ENCODE results near the gene NAA10. TPM values are rescaled to one million over a fixed set of nuclear protein-coding genes. Genes with fewer than 3 reads are reported as not detected.

The NAA10 gene
- total RNA-seq, 3 donors from 2014 or later, result 52.2 to 72.3 (median 68.9) TPM

GRCh38 chrX:153954558-153955227 is 19.9 kb upstream of the NAA10 start:
- Histone ChIP-seq H3K4me1 (ENCODE audit: low read depth) (no peaks in the 10 kb centered on the region), H3K4me3 (no peak overlapping the region), H3K9me3 (no peaks in the 10 kb centered on the region), H3K36me3 (ENCODE audit: low read depth) (no peaks in the 10 kb centered on the region)
- ATAC-seq (peak; percentile 2), DNase-seq (no peak)
- intact Hi-C loops (cut with DNase I, micrococcal nuclease), result loop anchor here in 1 of 2 donors (10.0 kb wide), 1 partner anchor 190 kb away; the partner anchor contains the start of gene PLXNB3
- TF ChIP-seq, protein P1, sequence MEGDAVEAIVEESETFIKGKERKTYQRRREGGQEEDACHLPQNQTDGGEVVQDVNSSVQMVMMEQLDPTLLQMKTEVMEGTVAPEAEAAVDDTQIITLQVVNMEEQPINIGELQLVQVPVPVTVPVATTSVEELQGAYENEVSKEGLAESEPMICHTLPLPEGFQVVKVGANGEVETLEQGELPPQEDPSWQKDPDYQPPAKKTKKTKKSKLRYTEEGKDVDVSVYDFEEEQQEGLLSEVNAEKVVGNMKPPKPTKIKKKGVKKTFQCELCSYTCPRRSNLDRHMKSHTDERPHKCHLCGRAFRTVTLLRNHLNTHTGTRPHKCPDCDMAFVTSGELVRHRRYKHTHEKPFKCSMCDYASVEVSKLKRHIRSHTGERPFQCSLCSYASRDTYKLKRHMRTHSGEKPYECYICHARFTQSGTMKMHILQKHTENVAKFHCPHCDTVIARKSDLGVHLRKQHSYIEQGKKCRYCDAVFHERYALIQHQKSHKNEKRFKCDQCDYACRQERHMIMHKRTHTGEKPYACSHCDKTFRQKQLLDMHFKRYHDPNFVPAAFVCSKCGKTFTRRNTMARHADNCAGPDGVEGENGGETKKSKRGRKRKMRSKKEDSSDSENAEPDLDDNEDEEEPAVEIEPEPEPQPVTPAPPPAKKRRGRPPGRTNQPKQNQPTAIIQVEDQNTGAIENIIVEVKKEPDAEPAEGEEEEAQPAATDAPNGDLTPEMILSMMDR (IDR thresholded peaks at IDR 0.05), result no peak

DNA sequence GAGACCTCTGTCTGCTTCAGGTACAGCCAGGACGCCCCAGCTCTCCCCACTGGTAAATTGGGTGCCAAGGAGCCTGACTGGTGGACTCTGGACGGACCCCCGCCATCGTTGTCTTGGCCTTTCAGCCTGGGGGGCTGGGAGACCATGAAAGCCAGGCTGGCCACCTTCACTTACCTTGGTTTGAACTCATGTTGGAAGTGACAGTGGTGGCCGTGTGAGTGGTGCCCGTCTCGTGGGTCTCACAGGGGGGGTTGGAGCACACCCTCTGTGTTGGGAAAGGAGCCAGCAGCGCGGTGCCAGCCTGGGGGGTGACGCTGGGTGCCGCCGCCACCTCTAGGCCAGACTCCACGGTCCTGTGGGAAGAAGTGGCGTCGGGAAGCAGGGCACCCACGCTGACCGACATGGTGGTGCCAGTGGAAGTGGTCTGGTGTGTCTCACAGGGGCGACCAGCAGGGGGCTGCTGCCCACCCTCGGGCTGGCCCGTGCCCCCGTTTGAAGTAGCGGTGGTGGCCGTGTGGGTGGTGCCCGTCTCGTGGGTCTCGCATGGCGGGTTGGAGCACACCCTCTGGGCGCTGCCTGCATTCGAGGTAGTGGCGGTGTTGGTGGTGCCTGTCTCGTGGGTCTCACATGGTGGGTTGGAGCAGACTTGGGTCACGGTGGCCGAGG is 19.2 kb upstream of the NAA10 start:
- peak; percentile 3 for ATAC-seq
- Histone ChIP-seq H3K9me3 (no peaks in the 10 kb centered on the region), H3K36me3 (ENCODE audit: low read depth) (no peaks in the 10 kb centered on the region), H3K4me1 (ENCODE audit: low read depth) (no peaks in the 10 kb centered on the region), H3K4me3 (no peak overlapping the region)
- intact Hi-C loops (cut with DNase I, micrococcal nuclease), result loop anchor here in 1 of 2 donors (10.0 kb wide), 1 partner anchor 189 kb away; the partner anchor contains the start of gene PLXNB3
- TF ChIP-seq, protein P1 (IDR thresholded peaks at IDR 0.05), result no peak
- DNase-seq, result peak in 1 of 3 donors; percentile 50

DNA sequence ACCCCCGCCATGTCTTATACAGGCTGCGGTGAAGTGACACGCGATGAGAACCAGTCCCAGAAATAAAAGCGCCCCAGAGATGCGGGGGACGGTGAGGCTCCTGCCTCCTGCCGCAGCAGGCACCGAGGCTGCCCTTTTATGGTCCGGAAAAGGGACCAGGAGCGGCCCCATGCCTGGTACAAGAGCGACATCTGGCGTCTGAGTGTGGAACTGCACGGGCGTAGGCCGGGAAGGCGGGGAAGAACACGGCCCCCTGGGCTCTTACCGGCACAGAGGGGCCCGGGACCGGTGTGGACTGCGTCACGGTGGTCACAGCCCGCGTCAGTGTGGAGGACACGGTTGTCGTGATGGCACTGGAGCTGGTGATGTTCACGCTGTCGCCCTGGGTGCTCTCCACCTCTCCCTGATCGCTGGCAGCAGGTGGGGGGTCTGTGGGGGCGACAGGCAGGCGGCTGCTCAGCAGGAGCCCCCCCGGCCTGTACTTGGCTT is 18.5 kb upstream of the NAA10 start:
- peak; percentile 88 for ATAC-seq
- intact Hi-C loops (cut with DNase I, micrococcal nuclease), result loop anchor here in 1 of 2 donors (10.0 kb wide), 1 partner anchor 189 kb away; the partner anchor contains the start of gene PLXNB3
- peak; percentile 75 to 81 (median 78) for DNase-seq
- Histone ChIP-seq H3K36me3 (ENCODE audit: low read depth) (no peaks in the 10 kb centered on the region), H3K9me3 (no peaks in the 10 kb centered on the region), H3K4me1 (ENCODE audit: low read depth) (no peaks in the 10 kb centered on the region), H3K4me3 (no peak overlapping the region)
- TF ChIP-seq, protein P1 (IDR thresholded peaks at IDR 0.05), result peak; percentile 90

DNA sequence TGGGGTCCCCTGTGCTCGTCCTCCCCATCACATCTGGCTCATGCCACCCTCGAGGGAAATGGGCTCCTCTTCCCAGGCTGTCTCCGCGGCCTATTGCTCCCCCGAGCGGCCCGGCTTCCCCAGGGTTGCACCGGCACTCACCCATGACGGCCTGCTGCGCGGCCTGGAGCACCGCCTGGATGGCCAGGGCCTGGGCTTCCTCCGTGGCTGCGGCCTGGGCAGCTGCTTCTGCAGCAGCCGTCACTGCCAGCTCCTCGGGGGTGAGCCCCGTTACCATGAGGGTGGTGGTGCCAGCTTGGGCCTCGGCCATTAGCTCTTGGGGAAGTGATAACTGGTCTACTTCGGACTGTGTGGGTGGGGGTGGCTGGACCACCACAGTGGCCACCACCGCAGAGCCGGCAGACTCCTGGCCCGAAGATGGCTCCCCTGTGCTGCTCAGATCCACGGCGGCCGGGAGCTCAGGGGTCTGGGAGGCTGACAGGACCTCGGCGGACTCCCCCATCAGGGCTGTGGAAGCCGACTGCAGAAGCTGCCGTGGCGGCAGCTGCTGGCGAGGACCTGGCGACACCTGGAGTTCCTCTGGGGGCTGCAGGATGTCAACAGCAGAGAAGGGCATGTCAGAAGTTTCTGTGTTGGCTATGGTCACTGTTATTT is 17.7 kb upstream of the NAA10 start:
- DNase-seq (peak in 1 of 3 donors; percentile 54), ATAC-seq (no peak)
- Histone ChIP-seq H3K36me3 (ENCODE audit: low read depth) (no peaks in the 10 kb centered on the region), H3K4me3 (no peak overlapping the region), H3K4me1 (ENCODE audit: low read depth) (no peaks in the 10 kb centered on the region), H3K9me3 (no peaks in the 10 kb centered on the region)
- TF ChIP-seq, protein P1 (IDR thresholded peaks at IDR 0.05), result no peak
- intact Hi-C loops (cut with DNase I, micrococcal nuclease), result loop anchor here in 1 of 2 donors (10.0 kb wide), 1 partner anchor 188 kb away; the partner anchor contains the start of gene PLXNB3

- Histone ChIP-seq H3K4me3 (no peak overlapping the region), H3K4me1 (ENCODE audit: low read depth) (no peaks in the 10 kb centered on the region), H3K9me3 (no peaks in the 10 kb centered on the region), H3K36me3 (ENCODE audit: low read depth) (no peaks in the 10 kb centered on the region)
- DNase-seq, result no peak
- intact Hi-C loops (cut with DNase I, micrococcal nuclease), result loop anchor here in 1 of 2 donors (10.0 kb wide), 1 partner anchor 187 kb away; the partner anchor contains the start of gene PLXNB3
- no peak for ATAC-seq
- TF ChIP-seq, protein P1 (IDR thresholded peaks at IDR 0.05), result no peak
These were observed 17.0 kb upstream of the NAA10 start for GRCh38 chrX:153951683-153952372.
